Right atrium auricular region (tissue), 2 donors: ENCODE measurements around the gene POLR1A. TPM values are rescaled to one million over a fixed set of nuclear protein-coding genes. Genes with fewer than 3 reads are reported as not detected.

Source experiments
- DNase-seq: peaks from one replicate; pipeline ENCODE4 v3.0.0-alpha.2; 2019; ENCODE audit warnings: low spot score
- H3K27ac ChIP-seq, 2 donors: fragments of 200-600 bp; sonication (generic); 1 replicate in 1 of 2; 2 replicates in 1 of 2; pipeline ENCODE4 v1.5.1; 2016 to 2019
- H3K27me3 ChIP-seq, 2 donors: fragments of 200-600 bp; sonication (generic); one replicate each; pipeline versions ENCODE4 v1.5.1 to v1.6.0; 2017 to 2019
- H3K36me3 ChIP-seq: fragments of 200-600 bp; sonication (generic); one replicate; pipeline ENCODE4 v1.5.1; 2016
- H3K4me1 ChIP-seq, 2 donors: fragments of 200-600 bp; sonication (generic); one replicate each; pipeline versions ENCODE4 v1.5.1 to v1.6.0; 2017 to 2019
- H3K4me3 ChIP-seq, 2 donors: fragments of 200-600 bp; sonication (generic); 1 replicate in 1 of 2; 2 replicates in 1 of 2; pipeline ENCODE4 v1.5.1; 2017 to 2019; ENCODE audit warnings: mild to moderate bottlenecking in 1 of 2, moderate library complexity in 1 of 2
- H3K9me3 ChIP-seq, 2 donors: fragments of 200-600 bp; sonication (generic); one replicate each; pipeline ENCODE4 v1.5.1; 2019
- total RNA-seq, 2 donors: library from RNA; depleted of rRNA; stranded (reverse); fragments of >200 nt; gene quantifications; one replicate each; pipeline ENCODE4 v1.1.0, GENCODE V29; 2016
- TF ChIP-seq, protein P1 (sequence below), 2 donors: fragments of 200-600 bp; sonication (generic); IDR thresholded peaks; one replicate each; pipeline ENCODE4 v1.5.1; 2019; ENCODE audit warnings: antibody characterized with exemption in 2 of 2

POLR1A gene
- total RNA-seq, 2 donors from 2014 or later, result 14.1 to 20.6 TPM

DNA sequence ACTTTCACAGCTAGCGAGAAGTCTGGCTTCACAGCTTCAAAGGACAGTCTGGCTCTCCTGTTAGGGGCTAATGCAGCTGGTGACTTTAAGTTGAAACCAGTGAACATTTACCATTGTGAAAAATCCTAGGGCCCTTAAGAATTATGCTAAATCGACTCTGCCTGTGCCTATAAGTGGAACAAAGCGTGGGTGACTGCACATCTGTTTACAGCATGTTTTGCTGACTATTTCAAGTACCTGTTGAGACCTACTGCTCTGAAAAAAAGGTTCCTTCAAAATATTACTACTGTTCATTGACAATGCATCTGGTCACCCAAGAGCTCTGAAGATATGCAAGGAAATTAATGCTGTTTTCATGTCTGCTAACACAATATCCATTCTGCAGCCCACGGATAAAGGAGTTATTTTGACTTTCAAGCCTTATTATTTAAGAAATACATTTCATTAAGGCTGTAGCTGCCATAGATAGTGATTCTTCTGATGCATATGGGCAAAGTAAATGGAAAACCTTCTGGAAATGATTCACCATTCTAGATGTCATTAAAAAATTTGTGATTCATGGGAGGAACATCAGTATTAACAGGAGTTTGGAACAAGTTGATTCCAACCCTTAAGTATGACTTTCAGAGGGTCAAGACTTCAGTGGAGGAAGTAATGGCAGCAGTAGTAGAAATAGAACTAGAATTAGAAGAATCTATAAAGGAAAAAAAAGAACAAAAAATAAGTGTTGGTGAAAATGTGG lies 48.9 kb downstream of the POLR1A start:
- no peak for DNase-seq
- H3K9me3 ChIP-seq, result no peaks in the 10 kb centered on the region
- H3K27me3 ChIP-seq, result no peaks in the 10 kb centered on the region
- H3K4me3 ChIP-seq, result no peak overlapping the region
- H3K27ac ChIP-seq, result no peak overlapping the region
- peaks cover 0 to 3% of the 10 kb centered on the region in 2 donors for H3K4me1 ChIP-seq
- peaks cover 35% of the 10 kb centered on the region for H3K36me3 ChIP-seq
- TF ChIP-seq, protein P1, sequence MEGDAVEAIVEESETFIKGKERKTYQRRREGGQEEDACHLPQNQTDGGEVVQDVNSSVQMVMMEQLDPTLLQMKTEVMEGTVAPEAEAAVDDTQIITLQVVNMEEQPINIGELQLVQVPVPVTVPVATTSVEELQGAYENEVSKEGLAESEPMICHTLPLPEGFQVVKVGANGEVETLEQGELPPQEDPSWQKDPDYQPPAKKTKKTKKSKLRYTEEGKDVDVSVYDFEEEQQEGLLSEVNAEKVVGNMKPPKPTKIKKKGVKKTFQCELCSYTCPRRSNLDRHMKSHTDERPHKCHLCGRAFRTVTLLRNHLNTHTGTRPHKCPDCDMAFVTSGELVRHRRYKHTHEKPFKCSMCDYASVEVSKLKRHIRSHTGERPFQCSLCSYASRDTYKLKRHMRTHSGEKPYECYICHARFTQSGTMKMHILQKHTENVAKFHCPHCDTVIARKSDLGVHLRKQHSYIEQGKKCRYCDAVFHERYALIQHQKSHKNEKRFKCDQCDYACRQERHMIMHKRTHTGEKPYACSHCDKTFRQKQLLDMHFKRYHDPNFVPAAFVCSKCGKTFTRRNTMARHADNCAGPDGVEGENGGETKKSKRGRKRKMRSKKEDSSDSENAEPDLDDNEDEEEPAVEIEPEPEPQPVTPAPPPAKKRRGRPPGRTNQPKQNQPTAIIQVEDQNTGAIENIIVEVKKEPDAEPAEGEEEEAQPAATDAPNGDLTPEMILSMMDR (IDR thresholded peaks at IDR 0.05), result no peak

DNA sequence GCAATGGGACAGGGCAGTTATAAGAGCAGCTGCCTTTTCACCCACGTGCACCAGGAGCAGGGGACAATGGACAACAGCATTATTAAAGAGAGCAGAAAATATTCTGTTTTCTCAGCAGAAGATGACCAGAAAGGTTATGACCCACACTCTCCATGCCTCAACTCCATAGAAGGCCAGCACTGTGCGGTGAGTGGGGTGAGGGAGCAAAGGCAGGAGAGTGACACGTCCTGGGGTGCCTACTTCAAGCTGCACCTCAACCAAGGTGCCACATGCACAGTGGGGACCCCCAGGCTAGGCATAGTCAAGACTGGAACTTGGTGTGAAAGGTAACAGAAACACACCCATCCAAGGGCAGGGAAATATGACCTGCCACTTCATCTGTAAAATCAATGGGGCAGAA lies 50.4 kb downstream of the POLR1A start:
- TF ChIP-seq, protein P1 (IDR thresholded peaks at IDR 0.05), result no peak
- no peak for DNase-seq
- Histone ChIP-seq H3K9me3 (no peaks in the 10 kb centered on the region), H3K4me3 (no peak overlapping the region), H3K27ac (no peak overlapping the region), H3K36me3 (peaks cover 41% of the 10 kb centered on the region), H3K4me1 (no peaks in the 10 kb centered on the region), H3K27me3 (no peaks in the 10 kb centered on the region)

DNA sequence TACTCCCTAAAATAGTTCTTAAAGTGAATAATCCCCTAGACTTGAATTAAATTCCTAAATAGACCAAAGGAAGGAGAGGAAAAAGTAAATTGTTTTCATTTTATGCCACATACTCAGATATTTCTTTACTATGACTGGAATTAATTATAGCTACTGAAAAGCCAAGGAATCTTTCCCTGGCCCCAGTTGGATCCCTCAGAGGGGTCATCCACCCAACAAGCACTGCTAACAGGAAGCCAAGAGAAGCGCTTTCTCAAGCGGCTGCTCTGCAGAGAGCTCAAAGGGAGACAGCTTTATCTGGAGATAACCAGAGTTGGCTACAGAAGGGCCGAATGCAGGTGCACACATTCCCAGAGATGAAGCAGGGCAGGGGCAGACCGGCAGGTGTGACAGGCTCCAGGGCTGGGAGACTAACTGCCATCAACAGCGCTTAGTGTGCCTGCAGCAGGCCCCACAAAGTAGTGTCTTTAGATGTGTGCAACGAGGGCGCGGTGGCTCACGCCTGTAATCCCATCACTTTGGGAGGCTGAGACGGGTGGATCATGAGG lies 51.1 kb downstream of the POLR1A start:
- TF ChIP-seq, protein P1 (IDR thresholded peaks at IDR 0.05), result no peak
- DNase-seq, result no peak
- Histone ChIP-seq H3K27me3 (no peaks in the 10 kb centered on the region), H3K9me3 (no peaks in the 10 kb centered on the region), H3K4me1 (no peaks in the 10 kb centered on the region), H3K4me3 (no peak overlapping the region), H3K36me3 (peaks cover 40% of the 10 kb centered on the region), H3K27ac (no peak overlapping the region)

DNA sequence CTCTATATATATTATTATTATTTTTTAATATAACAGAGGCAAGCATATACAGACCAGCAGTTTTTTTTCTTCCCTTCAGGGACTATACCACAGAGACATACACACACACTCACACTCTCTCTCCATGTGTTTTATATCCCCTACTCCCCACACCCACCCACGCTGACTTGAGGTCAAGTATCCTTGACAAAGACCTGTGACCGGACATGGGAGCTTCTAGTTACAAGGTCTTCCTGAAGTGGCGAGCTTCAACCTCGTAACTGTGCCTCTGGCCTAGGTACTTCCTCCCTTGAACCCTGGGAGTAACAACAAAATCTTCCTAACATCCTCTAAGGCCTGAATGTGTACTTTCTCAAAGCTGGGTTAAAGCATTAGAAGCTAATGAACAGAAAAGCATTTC lies 52.5 kb downstream of the POLR1A start:
- H3K27me3 ChIP-seq, result no peaks in the 10 kb centered on the region
- DNase-seq, result peak; percentile 54
- no peak overlapping the region for H3K27ac ChIP-seq
- H3K36me3 ChIP-seq, result peaks cover 50% of the 10 kb centered on the region
- TF ChIP-seq, protein P1 (IDR thresholded peaks at IDR 0.05), result no peak
- H3K4me3 ChIP-seq, result no peak overlapping the region
- no peaks in the 10 kb centered on the region for H3K4me1 ChIP-seq
- no peaks in the 10 kb centered on the region for H3K9me3 ChIP-seq

DNA sequence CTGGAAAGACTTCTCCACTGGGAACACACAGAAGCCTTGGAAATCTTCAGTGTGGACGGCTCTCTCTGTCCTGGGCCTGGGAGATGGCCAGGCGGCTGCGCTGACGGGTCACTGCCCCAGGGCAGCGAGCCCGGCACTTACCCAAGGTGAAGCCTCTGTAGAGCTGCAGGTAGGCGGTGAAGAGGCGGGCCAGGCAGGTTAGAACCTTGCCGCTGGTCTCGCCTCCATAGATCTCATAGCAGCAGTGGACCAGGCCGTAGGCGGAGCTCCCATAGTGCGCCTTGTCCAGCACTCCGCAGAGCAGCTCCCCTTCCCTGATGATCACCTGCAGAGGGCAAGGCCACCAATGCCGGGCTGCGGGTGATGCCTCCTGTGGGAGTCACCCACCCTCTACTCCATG lies 53.0 kb downstream of the POLR1A start:
- Histone ChIP-seq H3K27me3 (no peaks in the 10 kb centered on the region), H3K36me3 (peaks cover 53% of the 10 kb centered on the region), H3K4me1 (no peaks in the 10 kb centered on the region), H3K27ac (no peak overlapping the region), H3K4me3 (no peak overlapping the region), H3K9me3 (no peaks in the 10 kb centered on the region)
- TF ChIP-seq, protein P1 (IDR thresholded peaks at IDR 0.05), result no peak
- no peak for DNase-seq
